ENCODE data around the gene RTN1.

DNA sequence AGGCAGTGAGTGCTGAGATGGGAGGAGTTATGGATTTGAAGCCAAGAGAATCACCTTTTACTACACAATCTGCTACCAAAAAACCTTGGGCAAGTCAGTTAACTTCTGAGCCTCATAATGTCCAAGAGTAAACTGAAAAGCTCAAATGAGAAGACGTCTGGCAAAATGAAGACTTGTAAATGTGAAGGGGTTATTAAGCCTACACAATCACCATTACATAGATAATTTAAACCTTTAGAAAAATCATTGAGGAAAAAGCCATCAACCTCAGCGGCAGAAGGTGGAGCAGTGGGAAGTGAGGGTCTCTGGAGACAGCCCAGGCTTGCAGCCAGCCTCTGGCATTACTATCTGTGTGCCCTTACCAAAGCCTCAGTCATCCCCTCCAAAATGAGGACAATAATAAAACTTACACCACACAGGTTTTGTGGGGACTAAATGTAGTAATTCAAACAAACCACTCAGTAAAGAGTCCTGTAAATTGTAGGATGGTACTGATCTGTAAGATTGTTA, 243.5 kb downstream of the RTN1 start:
- TF ChIP-seq POLR2A (IDR thresholded peaks at IDR 0.05) = no peak
- TF ChIP-seq, protein P1, sequence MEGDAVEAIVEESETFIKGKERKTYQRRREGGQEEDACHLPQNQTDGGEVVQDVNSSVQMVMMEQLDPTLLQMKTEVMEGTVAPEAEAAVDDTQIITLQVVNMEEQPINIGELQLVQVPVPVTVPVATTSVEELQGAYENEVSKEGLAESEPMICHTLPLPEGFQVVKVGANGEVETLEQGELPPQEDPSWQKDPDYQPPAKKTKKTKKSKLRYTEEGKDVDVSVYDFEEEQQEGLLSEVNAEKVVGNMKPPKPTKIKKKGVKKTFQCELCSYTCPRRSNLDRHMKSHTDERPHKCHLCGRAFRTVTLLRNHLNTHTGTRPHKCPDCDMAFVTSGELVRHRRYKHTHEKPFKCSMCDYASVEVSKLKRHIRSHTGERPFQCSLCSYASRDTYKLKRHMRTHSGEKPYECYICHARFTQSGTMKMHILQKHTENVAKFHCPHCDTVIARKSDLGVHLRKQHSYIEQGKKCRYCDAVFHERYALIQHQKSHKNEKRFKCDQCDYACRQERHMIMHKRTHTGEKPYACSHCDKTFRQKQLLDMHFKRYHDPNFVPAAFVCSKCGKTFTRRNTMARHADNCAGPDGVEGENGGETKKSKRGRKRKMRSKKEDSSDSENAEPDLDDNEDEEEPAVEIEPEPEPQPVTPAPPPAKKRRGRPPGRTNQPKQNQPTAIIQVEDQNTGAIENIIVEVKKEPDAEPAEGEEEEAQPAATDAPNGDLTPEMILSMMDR (IDR thresholded peaks at IDR 0.05) = no peak
